Liver (tissue), 9 donors: Measurements from ENCODE around the gene CD59. TPM values are rescaled to one million over a fixed set of nuclear protein-coding genes. Genes with fewer than 3 reads are reported as not detected.

Source experiments
- DNase-seq: peaks from one replicate; pipeline ENCODE4 v3.0.0-alpha.2; 2017; ENCODE audit warnings: low spot score
- H3K27ac ChIP-seq, 2 donors: one replicate each; pipeline ENCODE4 v1.7.0; 2013; ENCODE audit warnings: inconsistent platforms in 2 of 2, low read length in 2 of 2, control low read depth in 1 of 2, low read depth in 1 of 2, mild to moderate bottlenecking in 1 of 2
- H3K27me3 ChIP-seq, 4 donors: one replicate each; pipeline versions ENCODE4 v1.6.1 to v1.7.0; 2013; ENCODE audit warnings: low read length in 3 of 4, inconsistent platforms in 1 of 4, mild to moderate bottlenecking in 1 of 4, moderate library complexity in 1 of 4; ENCODE audit not compliant: control insufficient read depth in 4 of 4, insufficient read depth in 4 of 4
- H3K36me3 ChIP-seq, 4 donors: one replicate each; pipeline versions ENCODE4 v1.6.1 to v1.7.0; 2013; ENCODE audit warnings: low read length in 3 of 4, mild to moderate bottlenecking in 3 of 4, low read depth in 1 of 4, moderate library complexity in 1 of 4; ENCODE audit not compliant: control insufficient read depth in 4 of 4, insufficient read depth in 3 of 4
- H3K4me1 ChIP-seq, 4 donors: one replicate each; pipeline versions ENCODE4 v1.6.1 to v1.7.0; 2013; ENCODE audit warnings: low read length in 3 of 4, mild to moderate bottlenecking in 3 of 4, moderate library complexity in 1 of 4; ENCODE audit not compliant: control insufficient read depth in 4 of 4, insufficient read depth in 4 of 4
- H3K4me3 ChIP-seq, 3 donors: one replicate each; pipeline versions ENCODE4 v1.6.1 to v1.7.0; 2013; ENCODE audit warnings: low read length in 3 of 3, control low read depth in 1 of 3, low read depth in 1 of 3, mild to moderate bottlenecking in 1 of 3
- H3K9ac ChIP-seq, 2 donors: one replicate each; pipeline ENCODE4 v1.7.0; 2013; ENCODE audit warnings: low read length in 2 of 2, mild to moderate bottlenecking in 2 of 2, moderate library complexity in 2 of 2, control low read depth in 1 of 2, low read depth in 1 of 2
- H3K9me3 ChIP-seq, 4 donors: one replicate each; pipeline versions ENCODE4 v1.6.1 to v1.7.0; 2013; ENCODE audit warnings: low read length in 3 of 4; ENCODE audit not compliant: control insufficient read depth in 4 of 4
- ATF3 ChIP-seq: IDR thresholded peaks from 2 replicates; pipeline ENCODE4 v1.6.1; 2016; ENCODE audit warnings: antibody characterized with exemption
- CTCF ChIP-seq: fragments of 150-350 bp; IDR thresholded peaks from 2 replicates; pipeline ENCODE4 v1.5.1; 2017; ENCODE audit warnings: improper control_type of control experiment, low read depth, low read length; ENCODE audit not compliant: missing input control
- EGR1 ChIP-seq, 2 donors: IDR thresholded peaks; 2 replicates each; pipeline ENCODE4 v1.6.1; 2016 to 2018; ENCODE audit warnings: antibody characterized with exemption in 2 of 2, low read depth in 2 of 2
- FOXA1 ChIP-seq: IDR thresholded peaks from 2 replicates; pipeline ENCODE4 v1.6.1; 2016; ENCODE audit warnings: antibody characterized with exemption
- FOXA2 ChIP-seq: IDR thresholded peaks from 2 replicates; pipeline ENCODE4 v1.6.1; 2016; ENCODE audit warnings: antibody characterized with exemption
- GABPA ChIP-seq, 2 donors: IDR thresholded peaks in 1 of 2; conservative IDR thresholded peaks in 1 of 2; 2 replicates each; pipeline ENCODE4 v1.6.1; 2016; ENCODE audit warnings: antibody characterized with exemption in 2 of 2, mild to moderate bottlenecking in 1 of 2, moderate library complexity in 1 of 2
- HNF4A ChIP-seq, 2 donors: conservative IDR thresholded peaks; 2 replicates each; pipeline ENCODE4 v1.6.1; 2016; ENCODE audit warnings: antibody characterized with exemption in 2 of 2, mild to moderate bottlenecking in 2 of 2
- HNF4G ChIP-seq: IDR thresholded peaks from 2 replicates; pipeline ENCODE4 v1.6.1; 2016; ENCODE audit warnings: antibody characterized with exemption
- JUND ChIP-seq, 2 donors: IDR thresholded peaks; 2 replicates each; pipeline ENCODE4 v1.6.1; 2016; ENCODE audit warnings: antibody characterized with exemption in 2 of 2
- MAX ChIP-seq: IDR thresholded peaks from 2 replicates; pipeline ENCODE4 v1.6.1; 2016; ENCODE audit warnings: antibody characterized with exemption
- NR2F2 ChIP-seq: IDR thresholded peaks from 2 replicates; pipeline ENCODE4 v1.6.1; 2016; ENCODE audit warnings: antibody characterized with exemption
- RAD21 ChIP-seq, 2 donors: IDR thresholded peaks; 2 replicates each; pipeline ENCODE4 v1.6.1; 2016; ENCODE audit warnings: antibody characterized with exemption in 2 of 2, mild to moderate bottlenecking in 2 of 2
- REST ChIP-seq: IDR thresholded peaks from 2 replicates; pipeline ENCODE4 v1.6.1; 2016; ENCODE audit warnings: antibody characterized with exemption, mild to moderate bottlenecking
- RXRA ChIP-seq, 2 donors: IDR thresholded peaks; 2 replicates each; pipeline ENCODE4 v1.6.1; 2017 to 2018; ENCODE audit warnings: antibody characterized with exemption in 2 of 2, mild to moderate bottlenecking in 1 of 2
- SP1 ChIP-seq: IDR thresholded peaks from 2 replicates; pipeline ENCODE4 v1.6.1; 2018; ENCODE audit warnings: antibody characterized with exemption, mild to moderate bottlenecking
- TAF1 ChIP-seq: conservative IDR thresholded peaks from 2 replicates; pipeline ENCODE4 v1.6.1; 2016; ENCODE audit warnings: antibody characterized with exemption, mild to moderate bottlenecking
- YY1 ChIP-seq: IDR thresholded peaks from 2 replicates; pipeline ENCODE4 v1.6.1; 2016; ENCODE audit warnings: antibody characterized with exemption, mild to moderate bottlenecking
- ZBTB33 ChIP-seq: IDR thresholded peaks from 2 replicates; pipeline ENCODE4 v1.6.1; 2016; ENCODE audit warnings: antibody characterized with exemption
- WGBS: extraction: QIAGEN DNeasy Blood & Tissue Kit; methylation state at CpG from one replicate; pipeline ENCODE4 v1.1.7; 2013; 5-methylcytosine and 5-hydroxymethylcytosine counted together
- polyA plus RNA-seq, 2 donors: library from polyadenylated mRNA; stranded (reverse) in 1 of 2; unstranded in 1 of 2; fragments of 200-250 nt in 1 of 2; fragments of >200 nt in 1 of 2; fragmentation: Nextera tagmentation in 1 of 2; extraction: Ambion mirVana in 1 of 2; gene quantifications; one replicate each; pipeline versions ENCODE4 v1.2.1 to v1.2.3, GENCODE V29; 2013 to 2015
- total RNA-seq, 2 donors: library from RNA; depleted of rRNA; stranded (reverse); fragments of >200 nt; gene quantifications; one replicate each; pipeline ENCODE4 v1.2.3, GENCODE V29; 2014
- donor health status: healthy.
- donor health status: healthy.
- donor health status: healthy.
- donor health status: healthy.
- donor health status: healthy.

The CD59 gene
- total and polyA plus RNA-seq, 4 donors, result 74.2 to 181 (median 130) TPM

- Histone ChIP-seq H3K9me3 (no peaks in the 10 kb centered on the region), H3K4me1 (peaks cover 0 to 12% (median 8%) of the 10 kb centered on the region in 4 donors), H3K27ac (no peak overlapping the region), H3K4me3 (no peak overlapping the region), H3K36me3 (no peaks in the 10 kb centered on the region), H3K9ac (no peak overlapping the region), H3K27me3 (no peaks in the 10 kb centered on the region)
- TF ChIP-seq ATF3 (no peak), CTCF (peak; percentile 66), RAD21 (IDR thresholded peaks at IDR 0.05) (peak; percentile 94 to 95)
- DNase-seq, result peak; percentile 38
- 60% methylated on average over 2 of the region's 2 CpGs for WGBS
Measured at GRCh38 chr11:33687733-33688479, 48.3 kb downstream of the CD59 start.

GRCh38 chr11:33685082-33685481 is 51.1 kb downstream of the CD59 start:
- Histone ChIP-seq H3K4me3 (no peak overlapping the region), H3K27me3 (peaks cover 0 to 2% (median 0%) of the 10 kb centered on the region in 4 donors), H3K9me3 (no peaks in the 10 kb centered on the region), H3K4me1 (no peaks in the 10 kb centered on the region), H3K9ac (no peak overlapping the region), H3K36me3 (no peaks in the 10 kb centered on the region), H3K27ac (no peak overlapping the region)
- TF ChIP-seq YY1, result no peak
- no peak for TF ChIP-seq NR2F2
- TF ChIP-seq CTCF, result no peak
- no peak for TF ChIP-seq FOXA2
- TF ChIP-seq MAX, result no peak
- TF ChIP-seq EGR1 (IDR thresholded peaks at IDR 0.05; ENCODE audit: low read depth in 2 of 2), result no peak
- no peak for TF ChIP-seq GABPA (IDR thresholded peaks at IDR 0.05 in 1 of 2, conservative IDR thresholded peaks at IDR 0.05 in 1 of 2)
- TF ChIP-seq ZBTB33, result no peak
- TF ChIP-seq RXRA (IDR thresholded peaks at IDR 0.05), result no peak
- TF ChIP-seq ATF3, result no peak
- no peak for TF ChIP-seq HNF4G
- TF ChIP-seq JUND (IDR thresholded peaks at IDR 0.05), result no peak
- no peak for TF ChIP-seq REST
- TF ChIP-seq SP1, result no peak
- no peak for TF ChIP-seq FOXA1
- TF ChIP-seq RAD21 (IDR thresholded peaks at IDR 0.05), result no peak
- TF ChIP-seq TAF1, result no peak
- TF ChIP-seq HNF4A (conservative IDR thresholded peaks at IDR 0.05), result no peak
- WGBS, result 84% methylated on average over 3 of the region's 3 CpGs
- DNase-seq, result no peak
